Measurements from ENCODE around the gene MPEG1.
A peak's percentile ranks its signal among the peaks of the same experiment; 100 is the strongest.

Gene MPEG1

GRCh38 chr11:59212744-59213631 is at the start of gene MPEG1:
Gene MPEG1 (minus strand): TSS chr11:59212927. CDS start chr11:59212865, 62 bp downstream.
- DNase-seq: peak in 1 of 2 donors; percentile 29

- DNase-seq: no peak
Measured at GRCh38 chr11:59262177-59262818, 49.6 kb upstream of the MPEG1 start.

GRCh38 chr11:59261150-59261549 is 48.4 kb upstream of the MPEG1 start:
- DNase-seq: no peak

GRCh38 chr11:59259867-59260475 is 47.2 kb upstream of the MPEG1 start:
- no peak for DNase-seq

GRCh38 chr11:59259047-59259446 is 46.3 kb upstream of the MPEG1 start:
- DNase-seq: no peak

- no peak for DNase-seq
Measured at GRCh38 chr11:59255281-59255680, 42.6 kb upstream of the MPEG1 start.

GRCh38 chr11:59254286-59254685 is 41.6 kb upstream of the MPEG1 start:
- no peak for DNase-seq

- DNase-seq: no peak
Measured at GRCh38 chr11:59253001-59253400, 40.3 kb upstream of the MPEG1 start.

- DNase-seq: no peak
Measured at GRCh38 chr11:59249535-59249934, 36.8 kb upstream of the MPEG1 start.

GRCh38 chr11:59247531-59248227 is 35.0 kb upstream of the MPEG1 start:
- DNase-seq: peak; percentile 19 to 30

GRCh38 chr11:59243633-59244032 is 30.9 kb upstream of the MPEG1 start:
- DNase-seq: no peak

- no peak for DNase-seq
Measured at GRCh38 chr11:59240322-59240721, 27.6 kb upstream of the MPEG1 start.

GRCh38 chr11:59226396-59226795 is 13.7 kb upstream of the MPEG1 start:
- DNase-seq: no peak

GRCh38 chr11:59225017-59225416 is 12.3 kb upstream of the MPEG1 start:
- DNase-seq: no peak

- DNase-seq: no peak
Measured at GRCh38 chr11:59224351-59224928, 11.7 kb upstream of the MPEG1 start.

GRCh38 chr11:59223611-59224010 is 10.9 kb upstream of the MPEG1 start:
- DNase-seq: no peak

GRCh38 chr11:59223177-59223576 is 10.4 kb upstream of the MPEG1 start:
- no peak for DNase-seq

- peak in 1 of 2 donors; percentile 27 for DNase-seq
Measured at GRCh38 chr11:59222464-59223060, 9.8 kb upstream of the MPEG1 start.

- DNase-seq: no peak
Measured at GRCh38 chr11:59221441-59221840, 8.7 kb upstream of the MPEG1 start.

- no peak for DNase-seq
Measured at GRCh38 chr11:59219836-59220235, 7.1 kb upstream of the MPEG1 start.

GRCh38 chr11:59218893-59219292 is 6.2 kb upstream of the MPEG1 start:
- DNase-seq: no peak

GRCh38 chr11:59218319-59218718 is 5.6 kb upstream of the MPEG1 start:
- no peak for DNase-seq

Data from CD4-positive, alpha-beta T cell treated with Interferon alpha-2 for 1 hour (primary cell).